IMR-90 (cell line): ENCODE results near the gene TMCC1. TPM values are rescaled to one million over a fixed set of nuclear protein-coding genes. Genes with fewer than 3 reads are reported as not detected.

Source experiments
- ATAC-seq: fragments of 200-7000 bp; cut with Tn5 transposase; 2 replicates; pipeline ENCODE4 v1.9.1; 2020; ENCODE audit warnings: low read depth, mild to moderate bottlenecking, moderate library complexity
- BruUV-seq: library from RNA; stranded (reverse); fragments of 400-500 nt; replicated peaks from 2 replicates; lab custom pipeline; 2021; lab: Mats Ljungman, UMichigan
- CTCF ChIA-PET: fragments of 300-600 bp; formaldehyde crosslinking; extraction: SDS; loops from one replicate; lab custom pipeline; 2021; ENCODE audit warnings: antibody characterized with exemption; lab: Yijun Ruan, JAX
- POLR2A ChIA-PET: fragments of 300-600 bp; sonication (Branson Sonifier 250); formaldehyde crosslinking; loops from one replicate; lab custom pipeline; 2022; ENCODE audit warnings: antibody characterized with exemption; ENCODE audit not compliant: unreplicated experiment; lab: Charles Lee
- DNase-seq: peaks from one replicate; pipeline ENCODE4 v3.0.0; 2013
- H2AFZ ChIP-seq: replicated peaks from 2 replicates; pipeline ENCODE3; 2013; ENCODE audit warnings: low read length, mild to moderate bottlenecking; ENCODE audit not compliant: poor library complexity
- H2AK5ac ChIP-seq: 2 replicates; pipeline ENCODE4 v1.6.1; 2013; ENCODE audit warnings: low read depth, low read length, inconsistent platforms
- H2AK9ac ChIP-seq: replicated peaks from 2 replicates; pipeline ENCODE3; 2013; ENCODE audit warnings: mild to moderate bottlenecking, low read depth, low read length, moderate library complexity; ENCODE audit not compliant: poor library complexity
- H2BK120ac ChIP-seq: 2 replicates; pipeline ENCODE4 v1.6.1; 2013; ENCODE audit warnings: low read depth, low read length, inconsistent platforms
- H2BK15ac ChIP-seq: 3 replicates; pipeline ENCODE4 v1.6.1; 2013; ENCODE audit warnings: low read depth, low read length, inconsistent platforms
- H2BK20ac ChIP-seq: 2 replicates; pipeline ENCODE4 v1.6.1; 2013; ENCODE audit warnings: low read depth, mild to moderate bottlenecking, inconsistent platforms, low read length, moderate library complexity
- H2BK5ac ChIP-seq: 2 replicates; pipeline ENCODE4 v1.6.1; 2013; ENCODE audit warnings: mild to moderate bottlenecking, low read depth, low read length, inconsistent platforms; ENCODE audit not compliant: poor library complexity, severe bottlenecking
- H3K14ac ChIP-seq: replicated peaks from 2 replicates; pipeline ENCODE4 v1.6.1; 2013; ENCODE audit warnings: low read depth, low read length, inconsistent platforms
- H3K18ac ChIP-seq: 2 replicates; pipeline ENCODE4 v1.6.1; 2013; ENCODE audit warnings: low read depth, low read length, control low read depth
- H3K23ac ChIP-seq: 2 replicates; pipeline ENCODE4 v1.6.1; 2013; ENCODE audit warnings: low read depth, low read length, inconsistent platforms
- H3K27ac ChIP-seq: 2 replicates; pipeline ENCODE4 v1.5.1; 2013; ENCODE audit warnings: mild to moderate bottlenecking, control low read depth, low read length; ENCODE audit not compliant: insufficient read depth
- H3K27me3 ChIP-seq: 2 replicates; pipeline ENCODE4 v1.6.1; 2013; ENCODE audit warnings: low read length; ENCODE audit not compliant: control insufficient read depth, insufficient read depth
- H3K36me3 ChIP-seq: 2 replicates; pipeline ENCODE4 v1.6.1; 2013; ENCODE audit warnings: low read length, mixed read lengths; ENCODE audit not compliant: control insufficient read depth, insufficient read depth
- H3K4ac ChIP-seq: 2 replicates; pipeline ENCODE4 v1.6.1; 2013; ENCODE audit warnings: low read depth, low read length, inconsistent platforms
- H3K4me1 ChIP-seq: 2 replicates; pipeline ENCODE4 v1.6.1; 2013; ENCODE audit warnings: low read length, mixed read lengths; ENCODE audit not compliant: control insufficient read depth, insufficient read depth
- H3K4me2 ChIP-seq: 2 replicates; pipeline ENCODE4 v1.6.1; 2013; ENCODE audit warnings: low read depth, mild to moderate bottlenecking, control low read depth, low read length, moderate library complexity
- H3K4me3 ChIP-seq: 2 replicates; pipeline ENCODE4 v1.5.1; 2013; ENCODE audit warnings: low read depth, mild to moderate bottlenecking, control low read depth, low read length, moderate library complexity; ENCODE audit not compliant: insufficient read depth
- H3K56ac ChIP-seq: 2 replicates; pipeline ENCODE4 v1.6.1; 2013; ENCODE audit warnings: low read length, inconsistent platforms; ENCODE audit not compliant: insufficient read depth; ENCODE audit errors: extremely low read depth
- H3K79me1 ChIP-seq, 2 experiments: 2 replicates each; pipeline ENCODE4 v1.6.1; 2013; ENCODE audit warnings: low read length in 2 of 2, inconsistent platforms in 1 of 2, low read depth in 1 of 2
- H3K9ac ChIP-seq: 2 replicates; pipeline ENCODE4 v1.6.1; 2013; ENCODE audit warnings: low read depth, low read length, control low read depth
- H3K9me1 ChIP-seq: 2 replicates; pipeline ENCODE4 v1.6.1; 2013; ENCODE audit warnings: low read length, inconsistent platforms; ENCODE audit not compliant: insufficient read depth
- H3K9me3 ChIP-seq: 2 replicates; pipeline ENCODE4 v1.6.1; 2013; ENCODE audit warnings: low read length; ENCODE audit not compliant: control insufficient read depth, insufficient read depth
- H4K20me1 ChIP-seq: 2 replicates; pipeline ENCODE4 v1.6.1; 2013; ENCODE audit warnings: low read length, inconsistent platforms; ENCODE audit not compliant: insufficient read depth
- H4K5ac ChIP-seq: 2 replicates; pipeline ENCODE4 v1.6.1; 2013; ENCODE audit warnings: mild to moderate bottlenecking, low read depth, low read length, control low read depth
- H4K8ac ChIP-seq, 2 experiments: 2 replicates each; pipeline ENCODE4 v1.6.1; 2013; ENCODE audit warnings: low read depth in 2 of 2, low read length in 2 of 2, control low read depth in 1 of 2, inconsistent platforms in 1 of 2
- H4K91ac ChIP-seq: 2 replicates; pipeline ENCODE4 v1.6.1; 2013; ENCODE audit warnings: low read depth, low read length, inconsistent platforms; ENCODE audit not compliant: insufficient read depth
- CHD1 ChIP-seq: IDR thresholded peaks from 2 replicates; pipeline ENCODE4 v1.6.1; 2012; ENCODE audit warnings: low read depth, low read length, improper control_type of control experiment
- NFE2L2 ChIP-seq: fragments of 150-350 bp; IDR thresholded peaks from 2 replicates; pipeline ENCODE4 v1.6.1; 2016; ENCODE audit warnings: low read depth, mild to moderate bottlenecking, low read length
- RFX5 ChIP-seq: IDR thresholded peaks from 2 replicates; pipeline ENCODE4 v1.8.0; 2012; ENCODE audit warnings: low read depth, mild to moderate bottlenecking, low read length, moderate library complexity
- WGBS, 2 experiments: methylation state at CpG; one replicate each; pipeline versions ENCODE4 v1.1.5 to v1.1.7; 2013; ENCODE audit warnings: missing lambda C conversion rate in 2 of 2; ENCODE audit not compliant: insufficient read length in 1 of 2; ENCODE audit errors: extremely low coverage in 2 of 2; 5-methylcytosine and 5-hydroxymethylcytosine counted together
- dilution Hi-C: fragments of 300-500 bp; cut with HindIII; formaldehyde crosslinking; loops from one replicate; pipeline ENCODE4 v1.14.3; 2018; ENCODE audit warnings: low sequenced_read_pairs; ENCODE audit not compliant: unreplicated experiment
- in situ Hi-C: fragments of 300-500 bp; cut with MboI; formaldehyde crosslinking; loops from 3 replicates; pipeline ENCODE4 v1.14.3; 2019; ENCODE audit warnings: low sequenced_read_pairs, inconsistent platforms, mixed read lengths
- intact Hi-C: fragments of 100-400 bp; cut with micrococcal nuclease; formaldehyde crosslinking; loops from 2 replicates; pipeline ENCODE4 v1.10.0; 2022
- polyA plus RNA-seq, 3 experiments: library from polyadenylated mRNA; depleted of rRNA; stranded (reverse); fragments of >200 nt; gene quantifications; 2 replicates each; pipeline ENCODE4 v1.2.3, GENCODE V29; 2012; ENCODE audit warnings: low replicate concordance in 1 of 3
- total RNA-seq: library from RNA; depleted of rRNA; stranded (reverse); fragments of >200 nt; gene quantifications from 2 replicates; pipeline ENCODE4 v1.2.3, GENCODE V29; 2012
- TF ChIP-seq, protein P1 (sequence below): fragments of 150-350 bp; IDR thresholded peaks from 2 replicates; pipeline ENCODE4 v1.6.1; 2016; ENCODE audit warnings: low read depth, mild to moderate bottlenecking, low read length, moderate library complexity, borderline replicate concordance
- TF ChIP-seq, protein P2 (sequence below): conservative IDR thresholded peaks from 2 replicates; pipeline ENCODE4 v1.5.1; 2012; ENCODE audit warnings: mild to moderate bottlenecking, low read depth, low read length, improper control_type of control experiment

Gene TMCC1
- total and polyA plus RNA-seq, 2 of the 4 experiments (the other 2 are of a cell fraction) = 5.0 to 7.3 TPM

DNA sequence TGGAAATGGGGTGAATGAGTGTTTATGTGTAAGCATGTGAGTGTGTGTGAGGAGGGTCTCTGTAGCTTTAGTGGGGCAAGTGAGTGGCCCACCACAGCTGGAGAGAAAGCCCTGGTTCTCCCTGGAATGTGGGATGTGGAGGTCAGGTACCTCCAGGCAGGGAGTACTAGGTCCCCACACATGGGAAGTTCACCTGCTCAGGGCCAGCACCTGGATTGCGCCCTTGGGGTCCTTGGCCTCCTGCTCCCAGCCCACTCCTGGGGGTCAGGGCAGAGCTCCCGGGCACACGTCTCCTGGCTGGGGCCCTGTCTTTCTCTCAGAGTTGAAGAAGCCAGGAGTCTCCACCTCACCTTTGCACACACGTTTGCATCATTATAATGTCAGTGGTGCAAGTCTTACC is 40.0 kb upstream of the TMCC1 start:
- Histone ChIP-seq H2AK9ac (no peak overlapping the region), H3K56ac (no peak overlapping the region), H3K9me3 (peaks cover 20% of the 10 kb centered on the region), H2BK20ac (no peak overlapping the region), H2AK5ac (no peak overlapping the region), H3K27ac (no peak overlapping the region), H3K4me3 (no peak overlapping the region), H4K8ac (no peak overlapping the region), H3K79me1 (no peaks in the 10 kb centered on the region), H2AFZ (no peak overlapping the region), H2BK15ac (no peak overlapping the region), H3K4me2 (no peak overlapping the region), H3K9me1 (no peaks in the 10 kb centered on the region), H4K20me1 (no peaks in the 10 kb centered on the region), H3K18ac (no peak overlapping the region), H3K14ac (no peak overlapping the region), H4K5ac (no peak overlapping the region), H3K23ac (no peak overlapping the region), H2BK5ac (no peak overlapping the region), H4K91ac (no peak overlapping the region), H3K36me3 (no peaks in the 10 kb centered on the region), H3K9ac (no peak overlapping the region), H3K4ac (no peak overlapping the region), H3K27me3 (peaks cover 21% of the 10 kb centered on the region), H3K4me1 (0 out of 2 replicates have a peak, but pooled peaks cover 2% of the 10 kb centered on the region), H2BK120ac (no peak overlapping the region)
- BruUV-seq = no TSS peak
- POLR2A ChIA-PET = no interaction called here
- dilution Hi-C loops (no loop called here), intact Hi-C loops (no loop called here), in situ Hi-C loops (loop anchor here (5.0 to 10.0 kb wide), 2 partner anchors 101 to 279 kb away; no protein-coding TSS in a partner anchor)
- ATAC-seq = no peak
- no peak for DNase-seq
- CTCF ChIA-PET = no interaction called here
- 80% methylated on average over 2 of the region's 4 CpGs; no CpG with 5 or more reads in 1 of the 2 experiments for WGBS, 2 experiments
- TF ChIP-seq NFE2L2 = no peak
- no peak for TF ChIP-seq CHD1
- TF ChIP-seq, protein P1, sequence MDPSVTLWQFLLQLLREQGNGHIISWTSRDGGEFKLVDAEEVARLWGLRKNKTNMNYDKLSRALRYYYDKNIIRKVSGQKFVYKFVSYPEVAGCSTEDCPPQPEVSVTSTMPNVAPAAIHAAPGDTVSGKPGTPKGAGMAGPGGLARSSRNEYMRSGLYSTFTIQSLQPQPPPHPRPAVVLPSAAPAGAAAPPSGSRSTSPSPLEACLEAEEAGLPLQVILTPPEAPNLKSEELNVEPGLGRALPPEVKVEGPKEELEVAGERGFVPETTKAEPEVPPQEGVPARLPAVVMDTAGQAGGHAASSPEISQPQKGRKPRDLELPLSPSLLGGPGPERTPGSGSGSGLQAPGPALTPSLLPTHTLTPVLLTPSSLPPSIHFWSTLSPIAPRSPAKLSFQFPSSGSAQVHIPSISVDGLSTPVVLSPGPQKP = no peak
- TF ChIP-seq, protein P2, sequence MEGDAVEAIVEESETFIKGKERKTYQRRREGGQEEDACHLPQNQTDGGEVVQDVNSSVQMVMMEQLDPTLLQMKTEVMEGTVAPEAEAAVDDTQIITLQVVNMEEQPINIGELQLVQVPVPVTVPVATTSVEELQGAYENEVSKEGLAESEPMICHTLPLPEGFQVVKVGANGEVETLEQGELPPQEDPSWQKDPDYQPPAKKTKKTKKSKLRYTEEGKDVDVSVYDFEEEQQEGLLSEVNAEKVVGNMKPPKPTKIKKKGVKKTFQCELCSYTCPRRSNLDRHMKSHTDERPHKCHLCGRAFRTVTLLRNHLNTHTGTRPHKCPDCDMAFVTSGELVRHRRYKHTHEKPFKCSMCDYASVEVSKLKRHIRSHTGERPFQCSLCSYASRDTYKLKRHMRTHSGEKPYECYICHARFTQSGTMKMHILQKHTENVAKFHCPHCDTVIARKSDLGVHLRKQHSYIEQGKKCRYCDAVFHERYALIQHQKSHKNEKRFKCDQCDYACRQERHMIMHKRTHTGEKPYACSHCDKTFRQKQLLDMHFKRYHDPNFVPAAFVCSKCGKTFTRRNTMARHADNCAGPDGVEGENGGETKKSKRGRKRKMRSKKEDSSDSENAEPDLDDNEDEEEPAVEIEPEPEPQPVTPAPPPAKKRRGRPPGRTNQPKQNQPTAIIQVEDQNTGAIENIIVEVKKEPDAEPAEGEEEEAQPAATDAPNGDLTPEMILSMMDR = no peak
- TF ChIP-seq RFX5 = no peak
